SK-N-SH (cell line): ENCODE data around the gene APOL6. TPM values are rescaled to one million over a fixed set of nuclear protein-coding genes. Genes with fewer than 3 reads are reported as not detected.

Source experiments
- CTCF ChIA-PET: fragments of 300-600, 350-600 bp; formaldehyde crosslinking; extraction: SDS; loops from one replicate; lab custom pipeline; 2021; lab: Yijun Ruan, JAX
- POLR2A ChIA-PET: fragments of 350-600 bp; sonication (Branson Sonifier 250); formaldehyde crosslinking; extraction: SDS; loops from one replicate; lab custom pipeline; 2020; ENCODE audit warnings: antibody characterized with exemption, inconsistent platforms; lab: Yijun Ruan, JAX
- DNase-seq: peaks from one replicate; pipeline ENCODE4 v3.0.0; 2012
- H2AFZ ChIP-seq: fragments of 200-600 bp; sonication (generic); 2 replicates; pipeline ENCODE4 v1.8.1; 2016; ENCODE audit warnings: antibody characterized with exemption, mild to moderate bottlenecking, low read depth
- H3F3A ChIP-seq: fragments of 200-600 bp; sonication (generic); replicated peaks from 2 replicates; pipeline ENCODE3; 2016; ENCODE audit warnings: antibody characterized with exemption, mild to moderate bottlenecking; ENCODE audit not compliant: insufficient read depth
- H3K27ac ChIP-seq, 2 experiments: fragments of 200-500 bp in 1 of 2; fragments of 200-600 bp in 1 of 2; sonication (Bioruptor generic) in 1 of 2; sonication (generic), shearing (Covaris generic) in 1 of 2; 2 replicates each; pipeline versions ENCODE4 v1.5.1 to v1.6.1; 2014 to 2016; ENCODE audit warnings: low read depth in 2 of 2, inconsistent platforms in 1 of 2, low read length in 1 of 2, mild to moderate bottlenecking in 1 of 2, mixed read lengths in 1 of 2
- H3K27me3 ChIP-seq: fragments of 200-600 bp; sonication (generic), shearing (Covaris generic); 2 replicates; pipeline ENCODE4 v1.6.1; 2016; ENCODE audit warnings: mixed run types; ENCODE audit not compliant: insufficient read depth
- H3K36me3 ChIP-seq, 2 experiments: fragments of 200-500 bp in 1 of 2; fragments of 200-600 bp in 1 of 2; sonication (Bioruptor generic) in 1 of 2; sonication (generic) in 1 of 2; replicated peaks in 1 of 2; 2 replicates each; pipeline versions ENCODE3 to v1.5.1; 2014 to 2016; ENCODE audit warnings: low read length in 1 of 2, mild to moderate bottlenecking in 1 of 2; ENCODE audit not compliant: insufficient read depth in 2 of 2, control insufficient read depth in 1 of 2
- H3K4me1 ChIP-seq, 2 experiments: fragments of 200-500 bp in 1 of 2; fragments of 200-600 bp in 1 of 2; sonication (Bioruptor generic) in 1 of 2; sonication (generic), shearing (Covaris generic) in 1 of 2; 2 replicates each; pipeline versions ENCODE4 v1.5.1 to v1.6.1; 2014 to 2016; ENCODE audit warnings: low read depth in 1 of 2, low read length in 1 of 2, mixed run types in 1 of 2; ENCODE audit not compliant: insufficient read depth in 2 of 2, control insufficient read depth in 1 of 2
- H3K4me2 ChIP-seq: fragments of 200-600 bp; sonication (generic), shearing (Covaris generic); 2 replicates; pipeline ENCODE4 v1.6.1; 2017; ENCODE audit warnings: mixed run types
- H3K4me3 ChIP-seq, 2 experiments: fragments of 200-500 bp in 1 of 2; fragments of 200-600 bp in 1 of 2; sonication (Bioruptor generic) in 1 of 2; sonication (generic), shearing (Covaris generic) in 1 of 2; 2 replicates each; pipeline versions ENCODE4 v1.5.1 to v1.8.1; 2014 to 2016; ENCODE audit warnings: low read depth in 2 of 2, inconsistent platforms in 1 of 2, low read length in 1 of 2, mild to moderate bottlenecking in 1 of 2, mixed read lengths in 1 of 2, moderate library complexity in 1 of 2
- H3K79me2 ChIP-seq: fragments of 200-600 bp; sonication (generic); 2 replicates; pipeline ENCODE4 v1.8.1; 2017; ENCODE audit warnings: mild to moderate bottlenecking; ENCODE audit not compliant: insufficient read depth
- H3K9ac ChIP-seq: fragments of 200-600 bp; sonication (generic); 2 replicates; pipeline ENCODE4 v1.6.1; 2017; ENCODE audit warnings: mixed run types
- H3K9me2 ChIP-seq: fragments of 200-600 bp; sonication (generic); 2 replicates; pipeline ENCODE4 v1.6.1; 2017; ENCODE audit warnings: mixed run types
- H3K9me3 ChIP-seq: fragments of 200-600 bp; sonication (generic); 2 replicates; pipeline ENCODE4 v1.6.1; 2017; ENCODE audit warnings: mixed run types, mild to moderate bottlenecking, moderate library complexity
- H4K20me1 ChIP-seq: fragments of 200-600 bp; sonication (generic); 2 replicates; pipeline ENCODE4 v1.6.1; 2017; ENCODE audit warnings: mild to moderate bottlenecking, mixed run types; ENCODE audit not compliant: insufficient read depth
- CTCF ChIP-seq: fragments of 200-600 bp; sonication (generic); IDR thresholded peaks from 2 replicates; pipeline ENCODE4 v1.6.1; 2017; ENCODE audit warnings: antibody characterized with exemption, mild to moderate bottlenecking, moderate library complexity
- ELF1 ChIP-seq: IDR thresholded peaks from 2 replicates; pipeline ENCODE4 v1.4.0; 2012
- EZH2phosphoT487 ChIP-seq: fragments of 200-600 bp; sonication (generic); IDR thresholded peaks from 2 replicates; pipeline ENCODE4 v1.6.1; 2017; ENCODE audit warnings: low read depth, mixed run types, mild to moderate bottlenecking, antibody characterized with exemption, moderate library complexity, borderline replicate concordance
- FOSL2 ChIP-seq: IDR thresholded peaks from 2 replicates; pipeline ENCODE4 v1.4.0; 2012; ENCODE audit warnings: low read depth, mild to moderate bottlenecking, moderate library complexity, borderline replicate concordance
- FOXM1 ChIP-seq: IDR thresholded peaks from 2 replicates; pipeline ENCODE4 v1.4.0; 2012; ENCODE audit warnings: low read depth, mild to moderate bottlenecking
- JUND ChIP-seq: IDR thresholded peaks from 2 replicates; pipeline ENCODE4 v1.4.0; 2012
- MEF2A ChIP-seq: IDR thresholded peaks from 2 replicates; pipeline ENCODE4 v1.4.0; 2012; ENCODE audit warnings: low read depth, borderline replicate concordance
- MXI1 ChIP-seq: IDR thresholded peaks from 2 replicates; pipeline ENCODE4 v1.6.1; 2012; ENCODE audit warnings: mild to moderate bottlenecking, low read depth, low read length, improper control_type of control experiment
- NFIC ChIP-seq: IDR thresholded peaks from 2 replicates; pipeline ENCODE4 v1.4.0; 2012; ENCODE audit warnings: borderline replicate concordance
- NRF1 ChIP-seq: IDR thresholded peaks from 2 replicates; pipeline ENCODE4 v1.6.1; 2012; ENCODE audit warnings: low read depth, mild to moderate bottlenecking, low read length
- RAD21 ChIP-seq: IDR thresholded peaks from 2 replicates; pipeline ENCODE4 v1.6.1; 2012; ENCODE audit warnings: mild to moderate bottlenecking, low read length
- RCOR1 ChIP-seq: fragments of 150-350 bp; IDR thresholded peaks from 2 replicates; pipeline ENCODE4 v1.6.1; 2017; ENCODE audit warnings: antibody characterized with exemption, low read length
- RFX5 ChIP-seq: IDR thresholded peaks from 2 replicates; pipeline ENCODE4 v1.6.1; 2012; ENCODE audit warnings: mild to moderate bottlenecking, improper control_type of control experiment, low read length
- SMC3 ChIP-seq: IDR thresholded peaks from 2 replicates; pipeline ENCODE4 v1.6.1; 2012; ENCODE audit warnings: low read depth, low read length, improper control_type of control experiment
- TEAD4 ChIP-seq: IDR thresholded peaks from 2 replicates; pipeline ENCODE4 v1.4.0; 2012; ENCODE audit warnings: mild to moderate bottlenecking, borderline replicate concordance; ENCODE audit not compliant: insufficient read depth
- USF1 ChIP-seq: IDR thresholded peaks from 2 replicates; pipeline ENCODE4 v1.4.0; 2012; ENCODE audit warnings: low read depth, borderline replicate concordance
- YY1 ChIP-seq: IDR thresholded peaks from 2 replicates; pipeline ENCODE4 v1.4.0; 2012; ENCODE audit warnings: low read depth, mild to moderate bottlenecking
- WGBS: methylation state at CpG from one replicate; pipeline ENCODE4 v1.1.6; 2017; ENCODE audit warnings: low lambda C conversion rate; 5-methylcytosine and 5-hydroxymethylcytosine counted together
- polyA plus RNA-seq, 3 experiments: library from polyadenylated mRNA; depleted of rRNA; stranded (reverse); fragments of >200 nt; gene quantifications; 2 replicates each; pipeline ENCODE4 v1.2.3, GENCODE V29; 2012
- TF ChIP-seq, protein P1 (sequence below): fragments of 150-350 bp; IDR thresholded peaks from 2 replicates; pipeline ENCODE4 v1.6.1; 2017; ENCODE audit warnings: antibody characterized with exemption, low read length, low read depth, borderline replicate concordance

Gene APOL6
- polyA plus RNA-seq, 1 of the 3 experiments (the other 2 are of a cell fraction) = 0.90 TPM

- H2AFZ ChIP-seq = no peak overlapping the region
- no peak overlapping the region for H3K4me3 ChIP-seq
- H3K27me3 ChIP-seq = no peaks in the 10 kb centered on the region
- DNase-seq = no peak
- TF ChIP-seq FOXM1 = no peak
- TF ChIP-seq USF1 = no peak
- no peak for TF ChIP-seq RCOR1
- no peak for TF ChIP-seq RFX5
- TF ChIP-seq, protein P1, sequence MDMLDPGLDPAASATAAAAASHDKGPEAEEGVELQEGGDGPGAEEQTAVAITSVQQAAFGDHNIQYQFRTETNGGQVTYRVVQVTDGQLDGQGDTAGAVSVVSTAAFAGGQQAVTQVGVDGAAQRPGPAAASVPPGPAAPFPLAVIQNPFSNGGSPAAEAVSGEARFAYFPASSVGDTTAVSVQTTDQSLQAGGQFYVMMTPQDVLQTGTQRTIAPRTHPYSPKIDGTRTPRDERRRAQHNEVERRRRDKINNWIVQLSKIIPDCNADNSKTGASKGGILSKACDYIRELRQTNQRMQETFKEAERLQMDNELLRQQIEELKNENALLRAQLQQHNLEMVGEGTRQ = no peak
- TF ChIP-seq JUND = no peak
- TF ChIP-seq RAD21 = no peak
- TF ChIP-seq YY1 = no peak
- TF ChIP-seq SMC3 = no peak
- no peak for TF ChIP-seq MEF2A
- TF ChIP-seq NFIC = no peak
- no peak for TF ChIP-seq FOSL2
- TF ChIP-seq TEAD4 = no peak
- TF ChIP-seq ELF1 = no peak
- TF ChIP-seq EZH2phosphoT487 = no peak
- no peak for TF ChIP-seq MXI1
- no peak for TF ChIP-seq NRF1
- TF ChIP-seq CTCF = no peak
- no peaks in the 10 kb centered on the region for H3K9me2 ChIP-seq
- H3K27ac ChIP-seq = no peak overlapping the region
- 0 out of 2 replicates have a peak, but pooled peaks cover 9% of the 10 kb centered on the region for H3K9me3 ChIP-seq
- ChIA-PET POLR2A (no interaction called here), CTCF (interaction anchor here (0.6 to 1.0 kb wide), 2 partner anchors 33 to 35 kb away, joined by 3 to 4 read pairs; no protein-coding TSS in a partner anchor)
- H4K20me1 ChIP-seq = no peaks in the 10 kb centered on the region
- no peaks in the 10 kb centered on the region for H3K79me2 ChIP-seq
- H3K36me3 ChIP-seq = no peaks in the 10 kb centered on the region
- no peak overlapping the region for H3K9ac ChIP-seq
- WGBS = 72% methylated on average over 2 of the region's 2 CpGs
- H3F3A ChIP-seq = no peaks in the 10 kb centered on the region
- no peak overlapping the region for H3K4me2 ChIP-seq
- H3K4me1 ChIP-seq = peaks cover 0 to 10% of the 10 kb centered on the region in 2 experiments; a peak in 2 of 4 replicates
These were observed 14.7 kb downstream of the APOL6 start for GRCh38 chr22:35662914-35663313.
